Vagina (tissue), 2 donors: ENCODE measurements around the gene ASTN1. TPM values are rescaled to one million over a fixed set of nuclear protein-coding genes. Genes with fewer than 3 reads are reported as not detected.

Experiments used
- DNase-seq, 2 donors: peaks; one replicate each; pipeline ENCODE4 v3.0.0-alpha.2; 2017; ENCODE audit errors: extremely low spot score in 2 of 2
- H3K27ac ChIP-seq: fragments of 200-600 bp; sonication (generic); one replicate; pipeline ENCODE4 v1.5.1; 2019
- H3K27me3 ChIP-seq: fragments of 200-600 bp; sonication (generic); one replicate; pipeline ENCODE4 v1.5.1; 2019
- H3K36me3 ChIP-seq, 2 donors: fragments of 200-600 bp; sonication (generic); one replicate each; pipeline ENCODE4 v1.5.1; 2017 to 2019
- H3K4me1 ChIP-seq: fragments of 200-600 bp; sonication (generic); one replicate; pipeline ENCODE4 v1.5.1; 2019
- H3K4me3 ChIP-seq, 2 donors: fragments of 200-600 bp; sonication (generic); 1 replicate in 1 of 2; 2 replicates in 1 of 2; pipeline ENCODE4 v1.5.1; 2016 to 2019
- H3K9me3 ChIP-seq: fragments of 200-600 bp; sonication (generic); one replicate; pipeline ENCODE4 v1.5.1; 2019
- CTCF ChIP-seq, 3 experiments: fragments of 450-650 bp in 2 of 3; fragments of 200-600 bp in 1 of 3; sonication (generic) in 1 of 3; IDR thresholded peaks; one replicate each; pipeline ENCODE4 v1.5.1; 2017 to 2019; ENCODE audit warnings: antibody characterized with exemption in 3 of 3, mild to moderate bottlenecking in 2 of 3, moderate library complexity in 2 of 3
- POLR2A ChIP-seq, 2 donors: fragments of 450-650 bp; IDR thresholded peaks; one replicate each; pipeline ENCODE4 v1.6.1; 2017; ENCODE audit warnings: antibody characterized with exemption in 2 of 2, mild to moderate bottlenecking in 2 of 2, moderate library complexity in 2 of 2
- POLR2AphosphoS5 ChIP-seq, 2 donors: sonication (generic); formaldehyde crosslinking; IDR thresholded peaks; one replicate each; pipeline ENCODE4 v1.9.0; 2017; ENCODE audit warnings: antibody characterized with exemption in 2 of 2, mild to moderate bottlenecking in 2 of 2, low read depth in 1 of 2; ENCODE audit not compliant: insufficient read depth in 1 of 2
- intact Hi-C: fragments of 100-400 bp; cut with DNase I; formaldehyde crosslinking; loops from one replicate; pipeline ENCODE4 v1.15.1; 2023
- total RNA-seq: library from RNA; depleted of rRNA; stranded (reverse); fragments of >200 nt; gene quantifications from one replicate; pipeline ENCODE4 v1.2.3, GENCODE V29; 2016

ASTN1 gene
- total RNA-seq, 1 donor from 2014 or later: 4.2 TPM

- H3K36me3 ChIP-seq: no peaks in the 10 kb centered on the region
- H3K27me3 ChIP-seq: no peaks in the 10 kb centered on the region
- TF ChIP-seq CTCF (IDR thresholded peaks at IDR 0.05): no peak
- TF ChIP-seq POLR2A (IDR thresholded peaks at IDR 0.05): no peak
- no peak for TF ChIP-seq POLR2AphosphoS5 (IDR thresholded peaks at IDR 0.05; ENCODE audit: insufficient read depth in 1 of 2, low read depth in 1 of 2)
- H3K4me3 ChIP-seq: no peak overlapping the region
- intact Hi-C loops: no loop called here
- no peak overlapping the region for H3K27ac ChIP-seq
- no peak for DNase-seq
- no peaks in the 10 kb centered on the region for H3K9me3 ChIP-seq
- H3K4me1 ChIP-seq: no peaks in the 10 kb centered on the region
Measured at GRCh38 chr1:176996456-176997090, 167.9 kb downstream of the ASTN1 start.

GRCh38 chr1:176994931-176995596 is 169.4 kb downstream of the ASTN1 start:
- Histone ChIP-seq H3K4me3 (no peak overlapping the region), H3K27me3 (no peaks in the 10 kb centered on the region), H3K36me3 (no peaks in the 10 kb centered on the region), H3K27ac (no peak overlapping the region), H3K4me1 (no peaks in the 10 kb centered on the region), H3K9me3 (no peaks in the 10 kb centered on the region)
- no peak for TF ChIP-seq CTCF (IDR thresholded peaks at IDR 0.05)
- no peak for TF ChIP-seq POLR2A (IDR thresholded peaks at IDR 0.05)
- TF ChIP-seq POLR2AphosphoS5 (IDR thresholded peaks at IDR 0.05; ENCODE audit: insufficient read depth in 1 of 2, low read depth in 1 of 2): no peak
- intact Hi-C loops: no loop called here
- no peak for DNase-seq

- H3K4me3 ChIP-seq: no peak overlapping the region
- H3K27me3 ChIP-seq: no peaks in the 10 kb centered on the region
- no peaks in the 10 kb centered on the region for H3K9me3 ChIP-seq
- DNase-seq: no peak
- intact Hi-C loops: no loop called here
- no peak for TF ChIP-seq CTCF (IDR thresholded peaks at IDR 0.05)
- TF ChIP-seq POLR2AphosphoS5 (IDR thresholded peaks at IDR 0.05; ENCODE audit: insufficient read depth in 1 of 2, low read depth in 1 of 2): no peak
- TF ChIP-seq POLR2A (IDR thresholded peaks at IDR 0.05): no peak
- no peaks in the 10 kb centered on the region for H3K4me1 ChIP-seq
- H3K36me3 ChIP-seq: no peaks in the 10 kb centered on the region
- H3K27ac ChIP-seq: no peak overlapping the region
Measured at GRCh38 chr1:176993587-176993986, 170.9 kb downstream of the ASTN1 start.

- DNase-seq: no peak
- Histone ChIP-seq H3K27me3 (no peaks in the 10 kb centered on the region), H3K4me3 (no peak overlapping the region), H3K27ac (no peak overlapping the region), H3K9me3 (no peaks in the 10 kb centered on the region), H3K4me1 (no peaks in the 10 kb centered on the region), H3K36me3 (no peaks in the 10 kb centered on the region)
- intact Hi-C loops: no loop called here
- TF ChIP-seq CTCF (IDR thresholded peaks at IDR 0.05): no peak
- TF ChIP-seq POLR2A (IDR thresholded peaks at IDR 0.05): no peak
- TF ChIP-seq POLR2AphosphoS5 (IDR thresholded peaks at IDR 0.05; ENCODE audit: insufficient read depth in 1 of 2, low read depth in 1 of 2): no peak
Measured at GRCh38 chr1:176989754-176990153, 174.8 kb downstream of the ASTN1 start.

GRCh38 chr1:176989023-176989422 is 175.5 kb downstream of the ASTN1 start:
- no peak for DNase-seq
- Histone ChIP-seq H3K36me3 (no peaks in the 10 kb centered on the region), H3K4me3 (no peak overlapping the region), H3K27ac (no peak overlapping the region), H3K27me3 (no peaks in the 10 kb centered on the region), H3K9me3 (no peaks in the 10 kb centered on the region), H3K4me1 (no peaks in the 10 kb centered on the region)
- intact Hi-C loops: no loop called here
- TF ChIP-seq POLR2A (IDR thresholded peaks at IDR 0.05) (no peak), POLR2AphosphoS5 (IDR thresholded peaks at IDR 0.05; ENCODE audit: insufficient read depth in 1 of 2, low read depth in 1 of 2) (no peak), CTCF (IDR thresholded peaks at IDR 0.05) (no peak)
